ENCODE measurements around the gene FAM234A.

Gene FAM234A

GRCh38 chr16:242281-242680 is 7.7 kb downstream of the FAM234A start:
- no peaks in the 10 kb centered on the region for H3K9me3 ChIP-seq (ENCODE audit: severe bottlenecking)
- H3K4me3 ChIP-seq (ENCODE audit: low read depth, low read length), result no peak overlapping the region
- no peak for TF ChIP-seq CTCF (IDR thresholded peaks at IDR 0.05; ENCODE audit: low read depth, low read length)
- no peak for DNase-seq
- no peaks in the 10 kb centered on the region for H3K27me3 ChIP-seq (ENCODE audit: insufficient read depth, low read depth, severe bottlenecking)
- no peak overlapping the region for H3K27ac ChIP-seq
- H3K36me3 ChIP-seq, result no peaks in the 10 kb centered on the region

GRCh38 chr16:243348-243747 is 8.7 kb downstream of the FAM234A start:
- H3K27me3 ChIP-seq (ENCODE audit: insufficient read depth, low read depth, severe bottlenecking), result no peaks in the 10 kb centered on the region
- H3K4me3 ChIP-seq (ENCODE audit: low read depth, low read length), result no peak overlapping the region
- DNase-seq, result no peak
- TF ChIP-seq CTCF (IDR thresholded peaks at IDR 0.05; ENCODE audit: low read depth, low read length), result no peak
- H3K27ac ChIP-seq, result no peak overlapping the region
- H3K9me3 ChIP-seq (ENCODE audit: severe bottlenecking), result no peaks in the 10 kb centered on the region
- H3K36me3 ChIP-seq, result no peaks in the 10 kb centered on the region

- no peak for DNase-seq
- no peak for TF ChIP-seq CTCF (IDR thresholded peaks at IDR 0.05; ENCODE audit: low read depth, low read length)
- Histone ChIP-seq H3K36me3 (no peaks in the 10 kb centered on the region; the same call in 1 of the 2 replicates), H3K27ac (no peak overlapping the region), H3K4me3 (ENCODE audit: low read depth, low read length) (no peak overlapping the region), H3K27me3 (ENCODE audit: insufficient read depth, low read depth, severe bottlenecking) (no peaks in the 10 kb centered on the region), H3K9me3 (ENCODE audit: severe bottlenecking) (no peaks in the 10 kb centered on the region)
These were observed 10.5 kb downstream of the FAM234A start for GRCh38 chr16:245105-245504.

- H3K9me3 ChIP-seq (ENCODE audit: severe bottlenecking), result no peaks in the 10 kb centered on the region
- H3K4me3 ChIP-seq (ENCODE audit: low read depth, low read length), result no peak overlapping the region
- no peak for TF ChIP-seq CTCF (IDR thresholded peaks at IDR 0.05; ENCODE audit: low read depth, low read length)
- H3K27me3 ChIP-seq (ENCODE audit: insufficient read depth, low read depth, severe bottlenecking), result no peaks in the 10 kb centered on the region
- H3K27ac ChIP-seq, result no peak overlapping the region
- no peak for DNase-seq
- no peaks in the 10 kb centered on the region; the same call in 1 of the 2 replicates for H3K36me3 ChIP-seq
These were observed 12.4 kb downstream of the FAM234A start for GRCh38 chr16:247027-247426.

GRCh38 chr16:249431-249830 is 14.8 kb downstream of the FAM234A start:
- H3K4me3 ChIP-seq (ENCODE audit: low read depth, low read length), result no peak overlapping the region
- no peak for DNase-seq
- H3K36me3 ChIP-seq, result peaks cover 7% of the 10 kb centered on the region
- H3K27me3 ChIP-seq (ENCODE audit: insufficient read depth, low read depth, severe bottlenecking), result no peaks in the 10 kb centered on the region
- no peak overlapping the region for H3K27ac ChIP-seq
- TF ChIP-seq CTCF (IDR thresholded peaks at IDR 0.05; ENCODE audit: low read depth, low read length), result no peak
- H3K9me3 ChIP-seq (ENCODE audit: severe bottlenecking), result no peaks in the 10 kb centered on the region

Data from WERI-Rb-1 (cell line).